ENCODE data around the gene SPON2.

GRCh38 chr4:1201851-1202525 lies 29.6 kb upstream of the SPON2 start:
- no peak for TF ChIP-seq RARB (CRISPR knock-in tag; IDR thresholded peaks at IDR 0.05)
- no peak for TF ChIP-seq ZFP30 (CRISPR knock-in tag; IDR thresholded peaks at IDR 0.05)
- no peak for TF ChIP-seq ARNTL (CRISPR knock-in tag; IDR thresholded peaks at IDR 0.05; ENCODE audit: borderline replicate concordance, low read depth)
- TF ChIP-seq SNAI2 (CRISPR knock-in tag; IDR thresholded peaks at IDR 0.05), result no peak
- no peak for TF ChIP-seq ZNF70 (CRISPR knock-in tag; IDR thresholded peaks at IDR 0.05)
- TF ChIP-seq OSR1 (CRISPR knock-in tag; IDR thresholded peaks at IDR 0.05), result no peak
- TF ChIP-seq ZFP3 (CRISPR knock-in tag; IDR thresholded peaks at IDR 0.05), result no peak
- no peak for TF ChIP-seq TCF4 (CRISPR knock-in tag; IDR thresholded peaks at IDR 0.05; ENCODE audit: borderline replicate concordance)
- TF ChIP-seq PATZ1 (CRISPR knock-in tag; IDR thresholded peaks at IDR 0.05; ENCODE audit: borderline replicate concordance), result no peak
- TF ChIP-seq ZC3H10 (CRISPR knock-in tag; IDR thresholded peaks at IDR 0.05), result no peak
- TF ChIP-seq PPARA (CRISPR knock-in tag; IDR thresholded peaks at IDR 0.05; ENCODE audit: borderline replicate concordance), result no peak
- no peak for TF ChIP-seq CSRNP3 (CRISPR knock-in tag; IDR thresholded peaks at IDR 0.05)
- TF ChIP-seq GLIS3 (CRISPR knock-in tag; IDR thresholded peaks at IDR 0.05), result no peak
- no peak for TF ChIP-seq TSHZ2 (CRISPR knock-in tag; IDR thresholded peaks at IDR 0.05)
